C1 segment of cervical spinal cord (tissue), 14 donors: ENCODE data around the gene EPHB3.

Experiments used
- DNase-seq, 14 donors: peaks; one replicate each; lab custom pipeline; 2025; lab: John Stamatoyannopoulos, UW

EPHB3 gene

DNA sequence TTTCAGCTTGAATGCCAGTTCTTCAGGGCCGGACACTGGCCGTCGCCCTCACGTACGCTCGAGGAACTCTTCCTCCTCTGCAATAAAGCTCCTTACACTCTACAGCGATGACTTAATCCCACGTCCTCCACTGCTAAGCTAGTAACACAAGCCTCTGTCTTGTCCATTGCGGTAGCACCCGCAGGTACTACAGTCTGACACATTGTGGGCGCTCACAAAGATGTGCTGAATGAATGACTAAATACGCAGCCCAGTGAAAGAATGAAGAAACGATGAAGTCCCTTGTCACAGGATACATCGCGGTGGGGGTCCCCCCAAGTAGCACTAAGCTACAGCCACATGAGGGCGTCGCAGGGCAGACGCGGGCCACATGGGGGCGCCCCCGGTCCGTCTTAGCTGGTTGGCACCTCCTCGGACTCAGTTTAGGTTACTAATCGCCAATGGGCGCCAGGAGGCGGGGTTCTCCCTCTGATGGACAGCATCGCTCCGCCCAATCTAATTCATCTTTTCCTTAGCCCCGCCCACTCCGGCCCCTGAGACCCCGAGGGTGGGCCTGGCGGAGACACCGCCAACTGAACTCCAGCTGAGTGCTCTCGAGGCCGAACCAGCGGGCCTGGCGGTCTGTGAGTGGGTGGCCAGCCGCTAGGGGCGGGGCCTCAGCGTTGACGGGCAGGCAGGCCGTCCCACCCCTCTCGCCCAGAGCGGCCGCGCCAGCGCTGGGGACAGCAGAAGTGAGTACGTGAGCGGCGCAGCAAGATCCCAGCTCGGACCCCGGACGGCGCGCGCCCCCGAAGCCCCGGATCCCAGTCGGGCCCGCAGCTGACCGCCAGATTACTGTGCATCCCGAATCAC lies at the start of gene EPHB3:
Gene EPHB3 (plus strand): TSS at position 725 of the 852 bp plus-strand sequence. CDS start 451 bp downstream, outside the sequence.
- DNase-seq: peak; percentile 68 to 100 (median 97)

DNA sequence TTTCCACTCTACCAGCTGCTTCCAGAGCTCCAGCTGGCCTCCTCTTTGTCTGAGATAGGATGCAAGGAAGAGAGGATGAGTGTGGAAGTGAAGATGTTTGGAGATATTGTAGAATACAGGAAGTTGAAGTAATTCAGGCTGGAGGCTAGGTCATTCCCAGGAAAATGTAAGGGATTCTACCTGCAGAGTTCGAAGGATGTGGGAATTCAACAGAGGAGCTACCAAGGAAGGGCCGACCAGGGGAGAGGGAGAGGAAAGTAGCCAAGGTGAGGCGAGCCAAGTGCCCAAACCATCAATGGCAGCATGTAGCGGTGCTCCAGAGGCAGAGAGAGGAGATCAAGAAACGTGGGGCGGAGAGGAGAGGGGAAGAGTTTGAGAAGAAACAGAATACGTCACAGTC lies 49.0 kb upstream of the EPHB3 start:
- DNase-seq: no peak

DNA sequence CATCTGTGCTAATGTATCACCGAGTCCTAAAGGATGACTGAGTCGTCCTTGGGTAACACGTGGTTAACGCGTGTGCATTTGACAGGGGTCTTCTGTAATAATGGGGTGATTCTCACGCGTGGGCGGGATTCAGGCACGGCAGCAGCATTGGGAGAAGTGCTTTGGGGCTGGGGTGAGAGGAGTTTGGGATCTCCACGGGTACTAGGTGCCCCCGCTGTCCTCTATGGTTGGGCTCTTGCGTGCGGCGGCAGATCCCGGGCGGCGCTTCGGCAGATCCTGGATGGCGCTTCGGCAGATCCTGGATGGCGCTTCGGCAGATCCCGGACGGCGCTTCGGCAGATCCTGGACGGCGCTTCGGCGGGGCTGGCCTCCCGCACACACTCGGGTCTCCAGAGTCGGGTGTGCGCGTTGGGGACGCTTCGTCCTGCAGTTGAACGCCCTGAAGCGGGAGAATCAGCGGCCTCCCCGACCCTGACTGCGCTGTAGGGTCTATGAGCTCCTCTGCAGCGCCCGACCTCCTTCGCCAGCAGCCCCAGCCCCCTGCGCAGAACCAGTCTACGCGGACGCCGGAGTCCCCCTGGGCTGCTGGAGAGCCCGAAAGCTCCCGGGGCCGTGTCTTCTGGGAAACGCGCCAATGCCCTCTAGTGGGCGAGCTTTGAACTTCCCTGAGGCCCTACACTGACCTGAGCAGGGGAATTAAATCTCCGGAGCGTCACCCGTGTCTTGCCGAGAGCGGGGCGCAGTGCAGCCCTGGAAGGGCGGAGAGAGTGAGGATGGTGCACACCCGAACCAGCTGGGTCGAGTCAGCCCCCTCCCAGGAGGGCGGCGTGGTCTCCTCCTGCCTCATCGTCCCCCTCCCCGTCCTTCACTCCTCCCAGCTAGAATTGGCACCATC lies 48.1 kb upstream of the EPHB3 start:
- DNase-seq: peak; percentile 5 to 77 (median 53)

DNA sequence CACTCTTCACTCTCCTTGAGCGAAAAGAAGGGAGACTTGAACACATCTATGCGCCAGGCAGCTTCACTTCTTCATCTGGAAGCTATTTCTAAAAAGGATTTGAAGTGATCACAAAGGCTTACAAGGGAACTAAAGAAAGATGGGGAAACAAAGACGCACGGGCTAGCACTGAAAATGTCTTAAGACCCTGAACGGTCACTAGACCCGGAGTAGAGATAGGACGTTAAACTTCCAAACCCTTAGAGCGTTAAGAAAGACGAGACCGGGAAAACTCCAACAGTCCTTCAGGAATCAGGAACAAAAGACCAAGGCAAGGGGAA lies 47.5 kb upstream of the EPHB3 start:
- no peak for DNase-seq

DNA sequence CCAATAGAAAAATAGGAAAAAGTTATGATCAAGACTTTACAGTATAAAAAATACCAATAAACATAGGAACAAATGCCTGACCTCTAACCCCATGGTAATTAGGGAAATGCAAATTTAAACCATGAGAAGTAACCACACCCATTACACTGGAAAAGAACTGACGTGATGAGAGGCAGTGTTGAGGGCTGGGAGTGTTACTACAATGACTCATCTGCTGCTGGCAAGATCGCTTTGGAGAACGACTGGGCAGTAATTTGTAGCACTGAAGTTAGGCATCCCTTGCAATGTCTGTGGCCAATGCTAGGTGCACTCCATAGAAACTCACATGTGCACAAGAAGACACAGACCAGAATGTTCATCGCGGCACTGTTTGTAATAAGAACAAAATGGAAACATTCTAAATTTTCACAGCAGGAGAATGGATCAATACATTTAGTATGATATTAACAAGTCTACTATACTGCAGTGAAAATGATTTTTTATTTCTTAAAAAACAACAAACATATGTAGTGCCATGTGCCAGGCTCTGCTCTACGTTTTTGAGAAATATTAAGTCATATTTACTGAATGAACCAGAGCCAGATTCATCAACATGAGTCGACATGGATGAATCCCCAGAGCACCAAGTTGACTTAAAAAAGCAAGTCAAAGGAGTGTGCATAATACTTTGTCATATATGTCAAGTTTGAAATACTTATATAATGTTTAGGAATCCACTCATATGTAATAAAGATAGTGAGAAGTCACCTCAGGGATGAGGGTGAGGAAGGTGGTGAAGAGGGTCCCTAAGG lies 37.6 kb upstream of the EPHB3 start:
- DNase-seq: no peak

DNA sequence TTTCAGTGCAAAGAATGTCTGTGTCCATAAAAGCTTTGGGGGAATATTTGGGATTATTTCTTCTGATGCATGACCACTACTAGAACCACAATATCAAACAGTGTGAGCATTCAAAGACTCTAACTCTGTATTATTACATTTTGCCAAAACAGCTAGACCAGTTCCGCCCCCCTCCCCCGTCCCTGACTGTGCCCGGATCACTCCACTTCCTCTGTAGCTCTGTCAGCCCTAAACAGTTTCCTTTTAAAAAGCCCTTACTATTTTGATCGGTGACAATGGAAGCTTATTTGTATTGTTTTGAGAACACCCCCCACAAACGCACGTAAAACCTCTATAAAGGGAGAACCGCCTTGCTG lies 36.6 kb upstream of the EPHB3 start:
- peak in 1 of 14 donors; percentile 29 for DNase-seq

DNA sequence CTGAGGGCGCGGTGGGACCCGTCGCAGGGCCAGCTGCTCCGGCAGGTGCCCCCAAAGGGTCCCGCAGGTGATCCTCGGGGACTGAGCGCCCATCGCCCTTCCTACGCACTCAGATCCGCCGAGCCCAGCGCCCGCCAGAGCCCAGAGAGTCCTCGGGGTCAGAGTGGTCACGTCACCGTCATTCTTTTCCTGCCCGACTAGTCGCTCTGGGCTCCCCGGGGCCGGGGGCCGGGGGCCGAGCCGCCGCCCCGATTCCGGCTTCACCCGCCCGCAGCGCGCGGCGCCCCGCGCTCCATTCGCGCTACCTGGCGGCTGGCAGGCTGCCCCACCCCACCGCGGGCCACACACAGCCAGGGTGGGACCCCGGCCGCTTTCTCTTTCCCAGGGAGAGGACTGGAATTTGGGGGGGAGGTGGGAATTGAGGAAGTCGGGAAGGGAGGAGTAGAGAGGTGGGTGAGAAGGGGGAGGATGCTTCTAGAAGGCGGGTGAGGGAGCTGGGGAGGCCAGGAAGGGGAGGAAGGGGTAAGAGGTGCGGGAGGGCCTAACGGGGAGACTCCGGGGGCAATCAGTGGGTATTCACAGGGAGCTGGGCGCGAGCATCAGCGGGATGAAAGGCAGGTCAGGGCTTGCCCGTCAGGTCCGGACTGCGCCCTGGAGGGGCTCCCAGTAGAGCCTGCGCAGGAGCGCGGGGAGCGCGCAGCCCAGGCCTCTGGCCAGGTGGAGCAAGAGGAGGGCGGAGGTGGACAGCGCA lies 36.1 kb upstream of the EPHB3 start:
- peak in 4 of 14 donors; percentile 16 to 81 (median 40) for DNase-seq

DNA sequence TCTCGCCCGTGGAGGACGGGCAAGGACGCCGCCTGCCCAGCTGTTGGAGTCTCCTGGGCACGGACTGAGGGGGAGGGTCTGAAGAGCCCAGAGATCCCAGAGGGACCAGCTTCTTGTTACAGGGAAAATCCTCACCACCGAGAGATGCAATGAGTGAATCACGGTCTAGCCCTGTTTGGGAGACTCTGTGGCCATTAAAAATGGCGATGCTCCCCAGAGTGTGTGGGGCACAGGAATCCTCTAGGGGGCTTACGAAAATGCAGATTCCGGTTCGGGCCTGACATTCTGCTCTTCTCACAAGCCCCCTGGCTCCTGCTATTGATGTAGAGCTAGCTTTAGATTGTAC lies 35.5 kb upstream of the EPHB3 start:
- DNase-seq: no peak

DNA sequence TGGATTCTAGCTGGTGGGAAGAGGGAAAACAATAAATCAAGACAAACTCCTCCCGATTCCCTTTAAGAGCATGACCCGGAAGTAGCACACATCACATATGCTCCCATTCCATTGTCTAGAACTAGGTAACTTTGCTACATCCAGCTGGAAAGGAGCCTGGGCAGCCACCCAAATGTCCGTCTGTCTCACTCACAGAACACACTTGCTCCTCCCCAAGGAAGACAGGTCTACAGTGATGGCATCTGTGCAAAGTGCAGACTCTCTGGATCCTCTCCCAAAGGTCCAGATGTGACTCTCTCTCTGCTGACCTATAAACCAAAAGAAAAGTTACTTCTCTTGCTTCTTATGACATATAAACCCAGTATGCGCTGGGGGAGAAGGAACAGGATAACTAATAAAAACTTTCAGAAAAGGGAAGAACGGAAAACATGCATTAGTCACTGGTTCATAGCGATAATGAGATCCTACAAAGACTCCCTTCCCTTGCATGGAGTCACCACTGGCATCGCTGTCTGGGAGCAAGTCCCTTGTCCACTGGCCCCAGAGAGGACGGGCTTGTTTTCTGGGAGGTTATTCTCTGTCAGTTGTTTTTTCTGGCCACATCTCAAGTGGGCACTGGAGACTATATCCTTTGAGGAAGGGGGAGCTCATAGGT lies 29.8 kb upstream of the EPHB3 start:
- DNase-seq: no peak

DNA sequence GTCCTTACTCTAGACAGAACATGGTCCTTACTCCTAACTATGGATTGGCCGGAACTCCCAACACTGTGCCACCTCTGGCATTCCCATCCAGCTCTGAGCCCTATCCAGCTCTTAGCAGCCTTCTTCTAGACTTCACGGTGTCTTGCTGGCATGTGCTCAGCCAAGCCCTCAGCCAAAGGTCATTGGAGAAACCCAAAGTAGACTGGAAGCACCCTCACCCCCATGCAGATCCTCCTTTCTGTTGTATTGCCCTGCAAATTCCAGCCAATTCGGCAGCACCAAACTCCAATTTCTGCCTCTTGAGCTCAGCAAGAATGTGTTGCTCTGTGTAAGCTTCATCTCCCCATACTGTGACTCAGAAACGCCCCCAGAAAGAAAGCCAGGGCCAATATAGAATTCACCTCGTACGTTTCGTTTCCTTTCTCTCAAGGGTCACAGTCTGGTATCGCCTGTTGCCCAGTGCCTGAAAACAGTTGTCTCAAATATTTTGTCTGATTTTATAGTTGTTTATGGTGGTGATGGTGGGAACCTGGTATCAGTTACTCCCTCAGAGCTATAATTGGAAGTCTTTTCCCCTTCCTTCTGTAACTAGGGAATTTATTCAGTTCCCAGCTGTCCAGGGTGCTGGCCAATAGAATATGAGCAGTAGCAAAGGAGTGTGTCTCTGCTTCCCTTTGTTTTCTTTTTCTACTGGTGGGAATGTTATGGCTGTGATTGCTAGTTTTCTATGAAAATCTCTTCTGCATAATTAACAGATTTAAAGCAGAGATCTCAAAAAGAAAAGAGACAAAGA lies 28.4 kb upstream of the EPHB3 start:
- no peak for DNase-seq

DNA sequence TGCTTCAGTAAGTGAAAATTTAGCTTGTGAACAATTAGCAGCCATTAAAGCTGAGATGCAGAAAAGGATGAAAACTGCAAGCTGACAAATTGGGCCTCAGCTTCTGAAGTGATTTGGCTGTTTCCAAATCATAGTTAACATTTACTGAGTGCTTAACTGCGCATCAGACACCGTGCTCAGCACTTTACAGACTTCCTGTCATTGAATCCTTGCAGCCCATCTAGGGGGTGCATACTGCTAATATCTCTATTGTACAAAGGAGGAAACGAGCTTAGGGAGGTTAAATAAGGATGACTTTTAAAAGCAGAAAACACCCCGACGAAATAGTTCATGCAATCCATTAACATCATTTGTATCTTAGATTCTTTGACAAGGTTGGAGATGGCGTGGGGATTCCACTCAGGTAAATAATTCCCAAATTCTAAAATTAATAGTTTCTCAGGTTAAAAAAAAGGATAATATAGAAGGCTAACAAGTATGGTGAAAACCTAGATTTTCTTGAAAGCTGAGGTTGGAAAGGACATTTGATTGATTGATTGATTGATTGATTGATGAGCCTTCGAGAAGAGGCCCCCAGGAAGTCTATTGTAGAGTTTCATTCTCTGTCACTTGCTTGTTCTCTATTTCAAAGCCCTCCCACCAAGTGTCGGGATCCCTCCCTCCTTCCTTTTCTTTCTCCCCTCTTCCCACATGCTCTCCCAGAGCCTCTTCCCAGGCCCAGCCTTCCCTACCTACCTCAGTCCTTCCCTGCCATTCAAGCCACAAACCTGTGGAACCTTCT lies 23.5 kb upstream of the EPHB3 start:
- DNase-seq: no peak

DNA sequence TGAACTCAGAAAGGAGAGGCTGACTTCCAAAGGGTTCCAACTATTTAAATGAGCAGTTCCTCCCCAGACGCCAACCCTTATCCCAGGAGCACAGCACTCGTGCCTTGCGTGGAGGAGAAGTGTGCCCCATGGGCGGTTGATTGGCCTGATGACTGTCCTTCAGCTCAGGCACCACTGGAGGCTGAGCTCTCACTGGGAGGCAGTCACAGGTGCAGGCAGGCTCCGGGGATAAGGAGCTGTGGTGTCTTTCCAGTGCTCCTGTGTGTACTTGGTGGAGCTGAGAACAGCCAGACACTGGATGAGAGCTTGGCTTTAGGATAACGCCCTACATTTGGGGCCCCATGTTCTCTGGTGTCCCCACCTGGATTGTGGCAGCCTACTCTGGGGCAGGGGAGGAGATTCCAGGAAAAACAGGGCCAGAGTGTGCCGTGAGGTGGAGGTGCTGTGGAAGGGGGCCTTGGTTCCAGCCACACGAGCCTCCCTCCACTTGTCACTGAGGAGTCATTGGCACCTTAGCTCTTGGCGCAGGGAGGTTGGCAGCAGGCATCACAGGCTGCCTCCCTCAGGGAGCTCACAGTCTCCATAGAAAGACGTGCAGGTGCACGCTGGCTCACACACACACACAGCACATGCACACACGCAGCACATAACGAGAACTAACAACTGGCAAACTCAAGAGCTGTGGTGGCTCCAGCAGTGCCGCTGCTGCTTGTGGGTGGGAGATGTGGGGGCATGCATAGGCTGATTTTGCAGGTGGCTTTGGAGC lies 22.7 kb upstream of the EPHB3 start:
- no peak for DNase-seq

DNA sequence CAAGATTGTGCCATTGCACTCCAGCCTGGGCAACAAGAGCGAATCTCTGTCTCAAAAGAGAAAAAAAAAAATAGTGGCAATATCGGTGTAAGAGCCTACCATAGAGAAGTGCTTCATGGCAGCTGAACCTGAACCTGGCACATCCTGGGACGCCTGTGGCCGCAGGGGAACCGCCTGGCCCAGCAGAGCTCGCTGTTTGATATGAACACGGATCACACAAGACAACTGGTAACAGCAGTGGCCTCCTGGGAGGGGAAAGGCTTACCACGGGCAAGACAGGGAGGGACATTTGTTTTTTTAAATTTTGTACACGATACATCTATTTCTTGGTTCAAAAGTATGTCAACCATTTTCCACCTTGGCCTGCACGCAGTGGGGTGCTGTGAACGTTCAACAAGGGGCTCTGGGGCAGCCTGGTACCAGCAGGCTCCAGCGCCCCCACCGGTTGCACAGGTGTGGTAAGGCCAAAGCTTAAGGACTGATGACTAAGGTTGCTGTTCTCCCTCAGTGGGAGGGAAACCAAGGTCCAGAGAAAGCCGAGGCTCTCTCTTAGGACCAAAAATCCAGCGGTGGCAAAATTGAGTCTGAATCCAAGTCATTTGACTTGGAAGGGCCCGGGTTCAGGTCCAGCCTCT lies 21.7 kb upstream of the EPHB3 start:
- no peak for DNase-seq

DNA sequence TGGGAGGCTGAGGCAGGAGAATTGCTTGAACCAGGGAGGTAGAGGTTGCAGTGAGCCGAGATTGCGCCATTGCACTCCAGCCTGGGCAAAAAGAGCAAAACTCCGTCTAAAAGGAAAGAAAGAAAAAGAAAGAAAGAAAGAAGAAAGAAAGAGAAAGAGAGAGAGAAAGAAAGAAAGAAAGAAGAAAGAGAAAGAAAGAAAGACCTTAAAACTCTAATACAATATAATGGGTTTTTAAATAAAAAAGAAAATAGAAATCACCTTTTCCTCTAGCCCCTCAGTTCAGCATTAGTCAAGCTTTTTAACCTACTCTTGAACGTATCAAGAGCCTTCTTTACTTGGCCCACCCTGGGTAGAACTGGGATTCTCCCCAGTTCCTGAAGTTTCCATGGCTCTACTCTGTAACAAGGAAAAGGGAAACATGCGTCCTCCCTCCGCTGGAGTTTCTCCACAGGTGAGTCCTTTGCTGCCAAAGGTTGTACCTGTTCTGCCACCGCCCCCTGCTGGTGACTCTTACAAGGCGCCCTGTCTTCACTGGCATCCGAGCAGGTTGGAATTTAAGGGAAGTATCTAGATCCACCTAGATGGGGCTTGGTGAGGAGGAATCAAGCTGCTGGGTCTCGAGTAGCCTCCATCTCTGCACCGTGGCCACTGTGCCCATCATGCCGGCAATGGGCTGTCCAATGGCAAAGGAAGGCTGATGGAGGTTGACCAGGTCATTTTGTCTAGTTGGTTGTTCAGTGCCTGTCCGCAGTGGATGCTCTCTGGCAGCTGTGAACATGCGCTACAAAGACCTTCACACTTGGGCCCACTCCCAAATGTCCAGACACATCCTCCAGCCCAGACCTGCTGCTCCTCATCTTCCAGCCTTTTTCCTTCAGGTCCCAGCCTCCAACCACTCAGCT lies 20.6 kb upstream of the EPHB3 start:
- DNase-seq: peak in 1 of 14 donors; percentile 39

DNA sequence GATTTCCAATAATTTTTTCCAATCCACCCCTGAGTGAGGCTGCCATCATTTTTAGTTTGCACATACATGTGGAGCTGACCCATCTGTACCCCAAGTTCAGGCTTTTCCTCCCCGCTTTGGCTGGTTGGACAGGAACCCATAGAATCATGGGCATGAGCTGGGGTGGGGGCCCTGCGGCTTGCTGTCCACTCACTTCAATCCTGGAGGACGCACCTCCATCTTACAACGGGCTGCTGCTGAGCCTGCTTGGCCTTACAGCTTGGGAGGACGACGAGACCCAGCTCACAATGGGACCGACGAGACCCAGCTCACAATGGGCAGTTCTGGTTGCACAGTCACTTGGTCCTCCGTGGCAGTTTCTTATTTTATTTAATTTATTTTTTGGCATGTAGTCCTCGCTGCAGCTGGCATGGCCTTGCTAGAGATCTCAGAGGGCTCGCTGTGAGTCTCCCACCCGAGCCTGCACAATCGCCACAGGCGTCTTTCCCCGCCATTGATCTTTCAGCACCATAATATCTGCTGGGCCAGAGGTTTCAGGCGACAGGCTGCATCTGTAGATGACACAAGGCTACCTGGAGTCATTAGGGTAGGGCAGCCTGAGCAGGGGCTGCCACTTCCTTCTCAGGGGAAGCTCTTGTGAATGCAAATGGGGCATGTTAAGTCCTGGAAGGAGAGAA lies 19.6 kb upstream of the EPHB3 start:
- no peak for DNase-seq

DNA sequence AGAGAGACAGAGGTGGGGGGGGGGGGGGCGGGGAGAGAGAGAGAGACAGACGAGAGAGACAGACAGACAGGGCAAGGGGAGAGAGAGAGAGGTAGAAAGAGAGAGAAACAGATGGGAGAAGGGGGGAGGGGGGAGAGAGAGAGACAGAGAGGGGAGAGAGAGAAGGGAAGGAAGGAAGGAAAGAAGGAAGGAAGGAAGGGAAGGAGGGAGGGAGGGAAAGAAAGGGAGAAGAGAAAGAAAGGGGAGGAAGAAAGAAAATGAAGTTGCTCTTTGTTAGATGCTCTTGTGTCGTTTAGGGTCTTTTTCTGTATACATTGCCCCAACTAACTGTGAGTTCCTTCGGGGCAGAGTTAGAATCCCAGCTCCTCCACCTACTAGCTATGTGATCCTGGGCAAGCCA lies 19.0 kb upstream of the EPHB3 start:
- no peak for DNase-seq
